Measurements from ENCODE around the gene IL21R.

IL21R gene

GRCh38 chr16:27364493-27365141, 37.4 kb upstream of the IL21R start:
- no CpG with 5 or more reads among the region's 6 CpGs for WGBS (ENCODE audit: insufficient coverage, insufficient read length)
- Histone ChIP-seq H3K36me3 (ENCODE audit: control insufficient read depth, insufficient read depth, low read length) (peaks cover 14% of the 10 kb centered on the region), H3K4me3 (ENCODE audit: low read length) (no peak overlapping the region), H3K27me3 (ENCODE audit: control insufficient read depth, insufficient read depth, low read length) (no peaks in the 10 kb centered on the region), H3K27ac (ENCODE audit: low read length) (no peak overlapping the region), H3K4me1 (ENCODE audit: control insufficient read depth, insufficient read depth, low read length) (no peaks in the 10 kb centered on the region), H3K9me3 (ENCODE audit: control insufficient read depth, insufficient read depth, low read length) (no peaks in the 10 kb centered on the region)
- no peak for DNase-seq (ENCODE audit: low read depth, low spot score)

GRCh38 chr16:27365142-27366089, 36.6 kb upstream of the IL21R start:
- Histone ChIP-seq H3K36me3 (ENCODE audit: control insufficient read depth, insufficient read depth, low read length) (peaks cover 14% of the 10 kb centered on the region), H3K4me1 (ENCODE audit: control insufficient read depth, insufficient read depth, low read length) (no peaks in the 10 kb centered on the region), H3K4me3 (ENCODE audit: low read length) (no peak overlapping the region), H3K27me3 (ENCODE audit: control insufficient read depth, insufficient read depth, low read length) (no peaks in the 10 kb centered on the region), H3K27ac (ENCODE audit: low read length) (no peak overlapping the region), H3K9me3 (ENCODE audit: control insufficient read depth, insufficient read depth, low read length) (no peaks in the 10 kb centered on the region)
- no CpG with 5 or more reads among the region's 7 CpGs for WGBS (ENCODE audit: insufficient coverage, insufficient read length)
- DNase-seq (ENCODE audit: low read depth, low spot score): no peak

- no peak overlapping the region for H3K27ac ChIP-seq (ENCODE audit: low read length)
- no peaks in the 10 kb centered on the region for H3K9me3 ChIP-seq (ENCODE audit: control insufficient read depth, insufficient read depth, low read length)
- H3K4me3 ChIP-seq (ENCODE audit: low read length): no peak overlapping the region
- H3K4me1 ChIP-seq (ENCODE audit: control insufficient read depth, insufficient read depth, low read length): no peaks in the 10 kb centered on the region
- no peak for DNase-seq (ENCODE audit: low read depth, low spot score)
- peaks cover 14% of the 10 kb centered on the region for H3K36me3 ChIP-seq (ENCODE audit: control insufficient read depth, insufficient read depth, low read length)
- WGBS (ENCODE audit: insufficient coverage, insufficient read length): no CpG with 5 or more reads among the region's 14 CpGs
- no peaks in the 10 kb centered on the region for H3K27me3 ChIP-seq (ENCODE audit: control insufficient read depth, insufficient read depth, low read length)
Measured at GRCh38 chr16:27366687-27367460, 35.1 kb upstream of the IL21R start.

- Histone ChIP-seq H3K27me3 (ENCODE audit: control insufficient read depth, insufficient read depth, low read length) (no peaks in the 10 kb centered on the region), H3K4me3 (ENCODE audit: low read length) (no peak overlapping the region)
Measured at GRCh38 chr16:27367461-27368357, 34.3 kb upstream of the IL21R start.

GRCh38 chr16:27368358-27368722, 33.6 kb upstream of the IL21R start:
- no peaks in the 10 kb centered on the region for H3K4me1 ChIP-seq (ENCODE audit: control insufficient read depth, insufficient read depth, low read length)
- WGBS (ENCODE audit: insufficient coverage, insufficient read length): no CpG with 5 or more reads among the region's 9 CpGs
- H3K36me3 ChIP-seq (ENCODE audit: control insufficient read depth, insufficient read depth, low read length): peaks cover 3% of the 10 kb centered on the region; the same call in 1 of the 2 replicates
- no peak overlapping the region for H3K4me3 ChIP-seq (ENCODE audit: low read length)
- no peaks in the 10 kb centered on the region for H3K9me3 ChIP-seq (ENCODE audit: control insufficient read depth, insufficient read depth, low read length)
- no peak overlapping the region for H3K27ac ChIP-seq (ENCODE audit: low read length)
- DNase-seq (ENCODE audit: low read depth, low spot score): no peak
- no peaks in the 10 kb centered on the region for H3K27me3 ChIP-seq (ENCODE audit: control insufficient read depth, insufficient read depth, low read length)

More at GRCh38 chr16:27367461-27368357, 34.3 kb upstream of the IL21R start:
- peak; percentile 25 for DNase-seq (ENCODE audit: low read depth, low spot score)
- H3K36me3 ChIP-seq (ENCODE audit: control insufficient read depth, insufficient read depth, low read length): peaks cover 9% of the 10 kb centered on the region
- no peaks in the 10 kb centered on the region for H3K9me3 ChIP-seq (ENCODE audit: control insufficient read depth, insufficient read depth, low read length)
- WGBS (ENCODE audit: insufficient coverage, insufficient read length): no CpG with 5 or more reads among the region's 27 CpGs
- no peak overlapping the region for H3K27ac ChIP-seq (ENCODE audit: low read length)
- no peaks in the 10 kb centered on the region for H3K4me1 ChIP-seq (ENCODE audit: control insufficient read depth, insufficient read depth, low read length)

GRCh38 chr16:27369806-27370205, 32.2 kb upstream of the IL21R start:
- H3K4me1 ChIP-seq (ENCODE audit: control insufficient read depth, insufficient read depth, low read length): no peaks in the 10 kb centered on the region

GRCh38 chr16:27370318-27370717, 31.7 kb upstream of the IL21R start:
- DNase-seq (ENCODE audit: low read depth, low spot score): no peak
- H3K9me3 ChIP-seq (ENCODE audit: control insufficient read depth, insufficient read depth, low read length): no peaks in the 10 kb centered on the region
- H3K27me3 ChIP-seq (ENCODE audit: control insufficient read depth, insufficient read depth, low read length): no peaks in the 10 kb centered on the region
- no peak overlapping the region for H3K4me3 ChIP-seq (ENCODE audit: low read length)
- H3K27ac ChIP-seq (ENCODE audit: low read length): no peak overlapping the region
- H3K36me3 ChIP-seq (ENCODE audit: control insufficient read depth, insufficient read depth, low read length): no peaks in the 10 kb centered on the region
- no peaks in the 10 kb centered on the region for H3K4me1 ChIP-seq (ENCODE audit: control insufficient read depth, insufficient read depth, low read length)

More at GRCh38 chr16:27369806-27370205, 32.2 kb upstream of the IL21R start:
- Histone ChIP-seq H3K4me3 (ENCODE audit: low read length) (no peak overlapping the region), H3K27ac (ENCODE audit: low read length) (no peak overlapping the region), H3K9me3 (ENCODE audit: control insufficient read depth, insufficient read depth, low read length) (no peaks in the 10 kb centered on the region), H3K36me3 (ENCODE audit: control insufficient read depth, insufficient read depth, low read length) (no peaks in the 10 kb centered on the region), H3K27me3 (ENCODE audit: control insufficient read depth, insufficient read depth, low read length) (no peaks in the 10 kb centered on the region)
- no CpG with 5 or more reads among the region's 3 CpGs for WGBS (ENCODE audit: insufficient coverage, insufficient read length)
- DNase-seq (ENCODE audit: low read depth, low spot score): no peak

GRCh38 chr16:27373312-27373711, 28.7 kb upstream of the IL21R start:
- DNase-seq (ENCODE audit: low read depth, low spot score): no peak
- Histone ChIP-seq H3K27me3 (ENCODE audit: control insufficient read depth, insufficient read depth, low read length) (no peaks in the 10 kb centered on the region), H3K36me3 (ENCODE audit: control insufficient read depth, insufficient read depth, low read length) (no peaks in the 10 kb centered on the region), H3K9me3 (ENCODE audit: control insufficient read depth, insufficient read depth, low read length) (no peaks in the 10 kb centered on the region), H3K4me1 (ENCODE audit: control insufficient read depth, insufficient read depth, low read length) (no peaks in the 10 kb centered on the region), H3K4me3 (ENCODE audit: low read length) (no peak overlapping the region), H3K27ac (ENCODE audit: low read length) (no peak overlapping the region)
- WGBS (ENCODE audit: insufficient coverage, insufficient read length): no CpG with 5 or more reads among the region's 3 CpGs

- 100% methylated on average over 1 of the region's 8 CpGs for WGBS (ENCODE audit: insufficient coverage, insufficient read length)
- no peak for DNase-seq (ENCODE audit: low read depth, low spot score)
Measured at GRCh38 chr16:27374221-27374803, 27.7 kb upstream of the IL21R start.

More at GRCh38 chr16:27374221-27374803, 27.7 kb upstream of the IL21R start:
- H3K36me3 ChIP-seq (ENCODE audit: control insufficient read depth, insufficient read depth, low read length): no peaks in the 10 kb centered on the region
- H3K27ac ChIP-seq (ENCODE audit: low read length): no peak overlapping the region
- no peaks in the 10 kb centered on the region for H3K27me3 ChIP-seq (ENCODE audit: control insufficient read depth, insufficient read depth, low read length)
- H3K4me3 ChIP-seq (ENCODE audit: low read length): no peak overlapping the region
- H3K4me1 ChIP-seq (ENCODE audit: control insufficient read depth, insufficient read depth, low read length): no peaks in the 10 kb centered on the region
- H3K9me3 ChIP-seq (ENCODE audit: control insufficient read depth, insufficient read depth, low read length): no peaks in the 10 kb centered on the region

All from iPS DF 6.9 (cell line).